ENCODE results near the gene IGFBP1.

IGFBP1 gene

GRCh38 chr7:45893374-45893995, 5.2 kb downstream of the IGFBP1 start:
- H3K9ac ChIP-seq (ENCODE audit: low read length): no peak overlapping the region
- H3K9me3 ChIP-seq (ENCODE audit: low read length): no peaks in the 10 kb centered on the region
- no peaks in the 10 kb centered on the region for H3K36me3 ChIP-seq (ENCODE audit: insufficient read depth, low read length)
- no peaks in the 10 kb centered on the region for H3K4me1 ChIP-seq (ENCODE audit: insufficient read depth, low read length)
- no peak overlapping the region for H3K27ac ChIP-seq (ENCODE audit: low read depth, low read length)
- H3K27me3 ChIP-seq (ENCODE audit: control insufficient read depth in 1 of 2, insufficient read depth in 2 of 2, low read length in 2 of 2): peaks cover 0 to 17% of the 10 kb centered on the region in 2 donors
- H3K4me3 ChIP-seq (ENCODE audit: low read depth in 1 of 2, low read length in 2 of 2): no peak overlapping the region

- no peaks in the 10 kb centered on the region for H3K4me1 ChIP-seq (ENCODE audit: insufficient read depth, low read length)
- H3K9me3 ChIP-seq (ENCODE audit: low read length): no peaks in the 10 kb centered on the region
- H3K27ac ChIP-seq (ENCODE audit: low read depth, low read length): no peak overlapping the region
- H3K9ac ChIP-seq (ENCODE audit: low read length): no peak overlapping the region
- H3K36me3 ChIP-seq (ENCODE audit: insufficient read depth, low read length): no peaks in the 10 kb centered on the region
- no peak overlapping the region for H3K4me3 ChIP-seq (ENCODE audit: low read depth in 1 of 2, low read length in 2 of 2)
- peaks cover 0 to 11% of the 10 kb centered on the region in 2 donors for H3K27me3 ChIP-seq (ENCODE audit: control insufficient read depth in 1 of 2, insufficient read depth in 2 of 2, low read length in 2 of 2)
Measured at GRCh38 chr7:45893996-45894664, 5.8 kb downstream of the IGFBP1 start.

- Histone ChIP-seq H3K9me3 (ENCODE audit: low read length) (no peaks in the 10 kb centered on the region), H3K9ac (ENCODE audit: low read length) (no peak overlapping the region), H3K36me3 (ENCODE audit: insufficient read depth, low read length) (no peaks in the 10 kb centered on the region), H3K4me1 (ENCODE audit: insufficient read depth, low read length) (no peaks in the 10 kb centered on the region), H3K27me3 (ENCODE audit: control insufficient read depth in 1 of 2, insufficient read depth in 2 of 2, low read length in 2 of 2) (peaks cover 0 to 8% of the 10 kb centered on the region in 2 donors), H3K27ac (ENCODE audit: low read depth, low read length) (no peak overlapping the region), H3K4me3 (ENCODE audit: low read depth in 1 of 2, low read length in 2 of 2) (no peak overlapping the region)
Measured at GRCh38 chr7:45894665-45895062, 6.4 kb downstream of the IGFBP1 start.

- Histone ChIP-seq H3K27ac (ENCODE audit: low read depth, low read length) (no peak overlapping the region), H3K4me1 (ENCODE audit: insufficient read depth, low read length) (no peaks in the 10 kb centered on the region), H3K9ac (ENCODE audit: low read length) (no peak overlapping the region), H3K4me3 (ENCODE audit: low read depth in 1 of 2, low read length in 2 of 2) (no peak overlapping the region), H3K9me3 (ENCODE audit: low read length) (no peaks in the 10 kb centered on the region), H3K27me3 (ENCODE audit: control insufficient read depth in 1 of 2, insufficient read depth in 2 of 2, low read length in 2 of 2) (no peaks in the 10 kb centered on the region), H3K36me3 (ENCODE audit: insufficient read depth, low read length) (no peaks in the 10 kb centered on the region)
Measured at GRCh38 chr7:45897042-45897690, 8.9 kb downstream of the IGFBP1 start.

GRCh38 chr7:45898222-45898621, 9.9 kb downstream of the IGFBP1 start:
- no peak overlapping the region for H3K4me3 ChIP-seq (ENCODE audit: low read depth in 1 of 2, low read length in 2 of 2)
- H3K36me3 ChIP-seq (ENCODE audit: insufficient read depth, low read length): no peaks in the 10 kb centered on the region
- no peaks in the 10 kb centered on the region for H3K27me3 ChIP-seq (ENCODE audit: control insufficient read depth in 1 of 2, insufficient read depth in 2 of 2, low read length in 2 of 2)
- H3K27ac ChIP-seq (ENCODE audit: low read depth, low read length): no peak overlapping the region
- no peak overlapping the region for H3K9ac ChIP-seq (ENCODE audit: low read length)
- no peaks in the 10 kb centered on the region for H3K4me1 ChIP-seq (ENCODE audit: insufficient read depth, low read length)
- H3K9me3 ChIP-seq (ENCODE audit: low read length): no peaks in the 10 kb centered on the region

- Histone ChIP-seq H3K9me3 (ENCODE audit: low read length) (no peaks in the 10 kb centered on the region), H3K4me1 (ENCODE audit: insufficient read depth, low read length) (no peaks in the 10 kb centered on the region), H3K9ac (ENCODE audit: low read length) (no peak overlapping the region), H3K36me3 (ENCODE audit: insufficient read depth, low read length) (no peaks in the 10 kb centered on the region), H3K27ac (ENCODE audit: low read depth, low read length) (no peak overlapping the region), H3K27me3 (ENCODE audit: control insufficient read depth in 1 of 2, insufficient read depth in 2 of 2, low read length in 2 of 2) (no peaks in the 10 kb centered on the region), H3K4me3 (ENCODE audit: low read depth in 1 of 2, low read length in 2 of 2) (no peak overlapping the region)
Measured at GRCh38 chr7:45901566-45901965, 13.3 kb downstream of the IGFBP1 start.

GRCh38 chr7:45902820-45903219, 14.5 kb downstream of the IGFBP1 start:
- H3K4me3 ChIP-seq (ENCODE audit: low read depth in 1 of 2, low read length in 2 of 2): no peak overlapping the region
- H3K36me3 ChIP-seq (ENCODE audit: insufficient read depth, low read length): no peaks in the 10 kb centered on the region
- no peaks in the 10 kb centered on the region for H3K9me3 ChIP-seq (ENCODE audit: low read length)
- H3K27me3 ChIP-seq (ENCODE audit: control insufficient read depth in 1 of 2, insufficient read depth in 2 of 2, low read length in 2 of 2): no peaks in the 10 kb centered on the region
- no peak overlapping the region for H3K9ac ChIP-seq (ENCODE audit: low read length)
- no peaks in the 10 kb centered on the region for H3K4me1 ChIP-seq (ENCODE audit: insufficient read depth, low read length)
- H3K27ac ChIP-seq (ENCODE audit: low read depth, low read length): no peak overlapping the region

GRCh38 chr7:45909561-45909960, 21.3 kb downstream of the IGFBP1 start:
- H3K27me3 ChIP-seq (ENCODE audit: control insufficient read depth in 1 of 2, insufficient read depth in 2 of 2, low read length in 2 of 2): peaks cover 0 to 2% of the 10 kb centered on the region in 2 donors
- H3K36me3 ChIP-seq (ENCODE audit: insufficient read depth, low read length): no peaks in the 10 kb centered on the region
- no peak overlapping the region for H3K4me3 ChIP-seq (ENCODE audit: low read depth in 1 of 2, low read length in 2 of 2)
- H3K9me3 ChIP-seq (ENCODE audit: low read length): no peaks in the 10 kb centered on the region
- no peak overlapping the region for H3K9ac ChIP-seq (ENCODE audit: low read length)
- no peak overlapping the region for H3K27ac ChIP-seq (ENCODE audit: low read depth, low read length)
- H3K4me1 ChIP-seq (ENCODE audit: insufficient read depth, low read length): no peaks in the 10 kb centered on the region

GRCh38 chr7:45910855-45911254, 22.6 kb downstream of the IGFBP1 start:
- no peaks in the 10 kb centered on the region for H3K4me1 ChIP-seq (ENCODE audit: insufficient read depth, low read length)

GRCh38 chr7:45911311-45911710, 23.0 kb downstream of the IGFBP1 start:
- no peaks in the 10 kb centered on the region for H3K4me1 ChIP-seq (ENCODE audit: insufficient read depth, low read length)
- no peaks in the 10 kb centered on the region for H3K9me3 ChIP-seq (ENCODE audit: low read length)
- no peaks in the 10 kb centered on the region for H3K36me3 ChIP-seq (ENCODE audit: insufficient read depth, low read length)
- H3K27ac ChIP-seq (ENCODE audit: low read depth, low read length): no peak overlapping the region
- no peak overlapping the region for H3K9ac ChIP-seq (ENCODE audit: low read length)
- H3K4me3 ChIP-seq (ENCODE audit: low read depth in 1 of 2, low read length in 2 of 2): no peak overlapping the region
- H3K27me3 ChIP-seq (ENCODE audit: control insufficient read depth in 1 of 2, insufficient read depth in 2 of 2, low read length in 2 of 2): peaks cover 0 to 6% of the 10 kb centered on the region in 2 donors

More at GRCh38 chr7:45910855-45911254, 22.6 kb downstream of the IGFBP1 start:
- Histone ChIP-seq H3K36me3 (ENCODE audit: insufficient read depth, low read length) (no peaks in the 10 kb centered on the region), H3K27ac (ENCODE audit: low read depth, low read length) (no peak overlapping the region), H3K27me3 (ENCODE audit: control insufficient read depth in 1 of 2, insufficient read depth in 2 of 2, low read length in 2 of 2) (peaks cover 0 to 6% of the 10 kb centered on the region in 2 donors), H3K4me3 (ENCODE audit: low read depth in 1 of 2, low read length in 2 of 2) (no peak overlapping the region), H3K9me3 (ENCODE audit: low read length) (no peaks in the 10 kb centered on the region), H3K9ac (ENCODE audit: low read length) (no peak overlapping the region)

GRCh38 chr7:45912972-45913371, 24.7 kb downstream of the IGFBP1 start:
- Histone ChIP-seq H3K4me1 (ENCODE audit: insufficient read depth, low read length) (peaks cover 4% of the 10 kb centered on the region), H3K9ac (ENCODE audit: low read length) (no peak overlapping the region), H3K27me3 (ENCODE audit: control insufficient read depth in 1 of 2, insufficient read depth in 2 of 2, low read length in 2 of 2) (peaks cover 2 to 9% of the 10 kb centered on the region in 2 donors), H3K4me3 (ENCODE audit: low read depth in 1 of 2, low read length in 2 of 2) (no peak overlapping the region), H3K36me3 (ENCODE audit: insufficient read depth, low read length) (no peaks in the 10 kb centered on the region), H3K27ac (ENCODE audit: low read depth, low read length) (no peak overlapping the region), H3K9me3 (ENCODE audit: low read length) (no peaks in the 10 kb centered on the region)
